ENCODE measurements around the gene NXPE3. TPM values are rescaled to one million over a fixed set of nuclear protein-coding genes. Genes with fewer than 3 reads are reported as not detected.
A peak's percentile ranks its signal among the peaks of the same experiment; 100 is the strongest.

NXPE3 gene
- total and polyA plus RNA-seq, 8 donors: 10.0 to 17.0 (median 12.8) TPM

DNA sequence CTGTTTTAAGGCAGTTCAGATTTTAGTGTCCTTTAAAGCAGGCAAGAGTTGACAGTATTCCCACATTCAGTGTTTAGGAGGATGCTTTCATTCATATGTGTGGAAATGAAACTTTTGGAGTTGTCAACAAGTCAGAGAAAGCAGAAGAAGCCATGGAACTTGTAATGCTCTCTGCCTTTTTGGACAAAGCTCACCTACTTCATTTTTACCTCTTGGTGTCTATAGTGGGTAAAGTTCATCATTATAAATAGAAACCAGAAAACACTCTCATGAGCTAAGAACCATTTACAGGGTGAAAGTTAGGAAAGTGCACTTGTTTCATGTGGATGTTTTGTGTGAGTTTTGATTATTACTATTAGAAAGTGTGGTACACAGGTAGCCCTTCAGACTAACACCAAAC lies 61.1 kb downstream of the NXPE3 start:
- intact Hi-C loops (cut with DNase I): no loop called here
- Histone ChIP-seq H3K4me1 (peaks cover 0 to 30% of the 10 kb centered on the region in 2 donors), H3K4me3 (no peak overlapping the region), H3K27ac (no peak overlapping the region), H3K27me3 (no peaks in the 10 kb centered on the region), H3K36me3 (no peaks in the 10 kb centered on the region), H3K9me3 (no peaks in the 10 kb centered on the region)
- no peak for DNase-seq
- no peak for ATAC-seq
- no peak for TF ChIP-seq CTCF (IDR thresholded peaks at IDR 0.05)

DNA sequence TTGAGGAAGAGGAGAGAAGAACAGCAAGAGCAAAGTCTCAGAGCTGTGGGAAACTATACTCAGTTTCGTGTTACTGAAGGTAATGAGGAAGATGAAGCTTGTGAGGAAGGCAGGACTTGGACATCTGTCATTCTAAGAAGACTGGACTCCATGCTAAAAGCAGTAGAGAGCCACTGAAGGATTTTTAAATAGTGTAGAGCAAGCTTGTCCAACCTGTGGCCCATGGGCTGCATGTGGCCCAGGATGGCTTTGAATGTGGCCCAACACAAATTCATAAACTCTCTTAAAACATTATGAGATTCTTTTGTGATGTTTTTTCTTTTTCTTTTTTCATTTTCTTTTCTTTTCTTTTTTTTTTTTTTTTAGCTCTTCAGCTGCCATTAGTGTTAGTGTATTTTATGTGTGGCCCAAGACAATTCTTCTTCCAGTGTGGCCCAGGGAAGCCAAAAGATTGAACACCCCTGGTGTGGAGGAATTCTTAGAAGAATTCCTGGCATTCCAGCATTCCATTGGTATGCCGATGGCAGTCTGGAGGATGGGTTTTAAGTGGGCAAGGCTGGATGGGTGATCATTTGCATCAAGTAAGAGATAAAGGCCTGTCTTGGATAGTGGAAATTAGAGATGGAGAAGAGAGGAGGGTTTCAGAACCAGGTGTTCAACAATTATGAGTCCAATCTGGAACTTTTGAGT lies 63.4 kb downstream of the NXPE3 start:
- TF ChIP-seq CTCF (IDR thresholded peaks at IDR 0.05): no peak
- Histone ChIP-seq H3K9me3 (no peaks in the 10 kb centered on the region), H3K27me3 (no peaks in the 10 kb centered on the region), H3K4me3 (no peak overlapping the region), H3K27ac (no peak overlapping the region), H3K36me3 (no peaks in the 10 kb centered on the region), H3K4me1 (peaks cover under 1 to 18% of the 10 kb centered on the region in 2 donors)
- intact Hi-C loops (cut with DNase I): no loop called here
- DNase-seq (no peak), ATAC-seq (no peak)

DNA sequence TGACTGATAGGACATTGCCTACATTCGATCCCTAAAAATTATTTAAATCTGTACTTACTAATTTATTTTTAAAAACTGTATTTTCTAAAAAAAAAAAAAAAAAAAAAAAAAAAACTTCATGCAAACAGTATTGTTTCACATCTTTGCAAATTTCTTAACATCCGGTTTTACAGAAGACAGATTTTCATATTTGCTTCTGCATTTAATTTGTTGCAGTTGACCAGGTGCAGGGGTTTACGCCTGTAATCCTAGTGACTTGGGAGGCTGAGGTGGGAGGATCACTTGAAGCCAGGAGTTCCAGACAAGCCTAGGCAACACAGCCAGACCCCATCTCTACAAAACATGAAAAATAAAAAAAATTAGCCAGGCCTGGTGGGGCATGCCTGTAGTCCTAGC lies 63.9 kb downstream of the NXPE3 start:
- TF ChIP-seq CTCF (IDR thresholded peaks at IDR 0.05): no peak
- Histone ChIP-seq H3K36me3 (no peaks in the 10 kb centered on the region), H3K27ac (no peak overlapping the region), H3K4me1 (peaks cover 6 to 18% of the 10 kb centered on the region in 2 donors), H3K9me3 (no peaks in the 10 kb centered on the region), H3K27me3 (no peaks in the 10 kb centered on the region), H3K4me3 (no peak overlapping the region)
- DNase-seq: no peak
- ATAC-seq: no peak
- intact Hi-C loops (cut with DNase I): no loop called here

- intact Hi-C loops (cut with DNase I): no loop called here
- Histone ChIP-seq H3K9me3 (no peaks in the 10 kb centered on the region), H3K4me1 (peaks cover 6 to 23% of the 10 kb centered on the region in 2 donors), H3K27ac (no peak overlapping the region), H3K4me3 (no peak overlapping the region), H3K27me3 (no peaks in the 10 kb centered on the region), H3K36me3 (no peaks in the 10 kb centered on the region)
- TF ChIP-seq CTCF (IDR thresholded peaks at IDR 0.05): no peak
- ATAC-seq (no peak), DNase-seq (no peak)
Measured at GRCh38 chr3:101845425-101845824, 66.4 kb downstream of the NXPE3 start.

- Histone ChIP-seq H3K27me3 (no peaks in the 10 kb centered on the region), H3K36me3 (peaks cover 0 to under 1% of the 10 kb centered on the region in 2 donors), H3K27ac (peak overlapping the region; percentile 99 to 100), H3K4me1 (peaks cover 6 to 27% of the 10 kb centered on the region in 2 donors), H3K9me3 (no peaks in the 10 kb centered on the region), H3K4me3 (no peak overlapping the region)
- TF ChIP-seq CTCF (IDR thresholded peaks at IDR 0.05): no peak
- intact Hi-C loops (cut with DNase I): no loop called here
- DNase-seq: no peak
- no peak for ATAC-seq
Measured at GRCh38 chr3:101846709-101847108, 67.7 kb downstream of the NXPE3 start.
